Endothelial cell of umbilical vein (primary cell): ENCODE results near the gene SH3BP2. TPM values are rescaled to one million over a fixed set of nuclear protein-coding genes. Genes with fewer than 3 reads are reported as not detected.
A peak's percentile ranks its signal among the peaks of the same experiment; 100 is the strongest.

Experiments used
- BruUV-seq: library from RNA; stranded (reverse); fragments of 400-500 nt; replicated peaks from 2 replicates; lab custom pipeline; 2021; lab: Mats Ljungman, UMichigan
- CTCF ChIA-PET: fragments of 300-600, 350-600 bp; sonication (Branson Sonifier 250); formaldehyde crosslinking; loops from one replicate; lab custom pipeline; 2021; ENCODE audit warnings: antibody characterized with exemption, inconsistent platforms; lab: Charles Lee
- POLR2A ChIA-PET: fragments of 300-600, 350-600 bp; sonication (Branson Sonifier 250); formaldehyde crosslinking; loops from one replicate; lab custom pipeline; 2021; ENCODE audit warnings: antibody characterized with exemption, inconsistent platforms; lab: Charles Lee
- DNase-seq: peaks from one replicate; pipeline ENCODE4 v3.0.0-alpha.2; 2011; ENCODE audit warnings: low read depth, low spot score
- FAIRE-seq: peaks from 2 replicates; lab custom pipeline; 2011; peaks lifted over from hg19 to GRCh38; lab: Jason Lieb, UNC
- H2AFZ ChIP-seq: 2 replicates; pipeline ENCODE4 v1.6.0; 2012; ENCODE audit warnings: low read depth, low read length, control low read depth, inconsistent platforms
- H3K27ac ChIP-seq: 2 replicates; pipeline ENCODE4 v1.5.1; 2011; ENCODE audit warnings: low read depth, mild to moderate bottlenecking, control low read depth, low read length, moderate library complexity; ENCODE audit not compliant: insufficient read depth
- H3K27me3 ChIP-seq, 2 experiments: 2 replicates each; pipeline versions ENCODE4 v1.6.0 to v1.6.1; 2011; ENCODE audit warnings: low read length in 2 of 2, mixed read lengths in 1 of 2; ENCODE audit not compliant: control insufficient read depth in 2 of 2, insufficient read depth in 2 of 2
- H3K36me3 ChIP-seq, 2 experiments: 2 replicates in 1 of 2; 3 replicates in 1 of 2; pipeline ENCODE4 v1.5.1; 2011; ENCODE audit warnings: low read length in 2 of 2, mild to moderate bottlenecking in 1 of 2, moderate library complexity in 1 of 2; ENCODE audit not compliant: control insufficient read depth in 2 of 2, insufficient read depth in 2 of 2; ENCODE audit errors: extremely low read depth in 1 of 2
- H3K4me1 ChIP-seq: 3 replicates; pipeline ENCODE4 v1.5.1; 2011; ENCODE audit warnings: mild to moderate bottlenecking, low read length; ENCODE audit not compliant: control insufficient read depth, insufficient read depth; ENCODE audit errors: extremely low read depth
- H3K4me2 ChIP-seq: 2 replicates; pipeline ENCODE4 v1.6.1; 2011; ENCODE audit warnings: low read length, control low read depth, mixed read lengths; ENCODE audit not compliant: insufficient read depth
- H3K4me3 ChIP-seq, 3 experiments: fragments of 200-600 bp in 1 of 3; sonication (generic), shearing (Covaris generic) in 1 of 3; replicated peaks in 1 of 3; 2 replicates each; pipeline ENCODE4 v1.5.1; 2011 to 2016; ENCODE audit warnings: control low read depth in 3 of 3, low read length in 3 of 3, mild to moderate bottlenecking in 2 of 3, inconsistent platforms in 1 of 3, low read depth in 1 of 3, moderate library complexity in 1 of 3; ENCODE audit not compliant: insufficient read depth in 1 of 3
- H3K79me2 ChIP-seq: 2 replicates; pipeline ENCODE4 v1.6.0; 2012; ENCODE audit warnings: low read length, inconsistent platforms; ENCODE audit not compliant: control insufficient read depth, insufficient read depth
- H3K9ac ChIP-seq: replicated peaks from 2 replicates; pipeline ENCODE3; 2011; ENCODE audit warnings: low read length, control low read depth; ENCODE audit not compliant: insufficient read depth; ENCODE audit errors: extremely low read depth
- H3K9me1 ChIP-seq: replicated peaks from 3 replicates; pipeline ENCODE4 v1.6.0; 2011; ENCODE audit warnings: mild to moderate bottlenecking, low read length; ENCODE audit not compliant: control insufficient read depth, insufficient read depth; ENCODE audit errors: extremely low read depth
- H3K9me3 ChIP-seq: replicated peaks from 2 replicates; pipeline ENCODE4 v1.5.1; 2012; ENCODE audit warnings: low read length, inconsistent platforms; ENCODE audit not compliant: control insufficient read depth, insufficient read depth
- H4K20me1 ChIP-seq: replicated peaks from 2 replicates; pipeline ENCODE3; 2011; ENCODE audit warnings: mild to moderate bottlenecking, low read length; ENCODE audit not compliant: control insufficient read depth, insufficient read depth; ENCODE audit errors: extremely low read depth
- CTCF ChIP-seq, 2 donors: IDR thresholded peaks; 1 replicate in 1 of 2; 2 replicates in 1 of 2; pipeline ENCODE4 v1.5.1; 2011; ENCODE audit warnings: low read length in 2 of 2, mild to moderate bottlenecking in 2 of 2, moderate library complexity in 2 of 2, control low read depth in 1 of 2, inconsistent platforms in 1 of 2, low read depth in 1 of 2; ENCODE audit not compliant: insufficient read depth in 1 of 2; ENCODE audit errors: extremely low read depth in 1 of 2
- EZH2 ChIP-seq: IDR thresholded peaks from 2 replicates; pipeline ENCODE4 v1.6.1; 2012; ENCODE audit warnings: borderline replicate concordance, low read depth, mild to moderate bottlenecking, moderate library complexity, low read length, inconsistent platforms; ENCODE audit not compliant: severe bottlenecking
- FOS ChIP-seq: IDR thresholded peaks from 2 replicates; pipeline ENCODE4 v1.6.1; 2011; ENCODE audit warnings: mild to moderate bottlenecking, low read length, moderate library complexity, borderline replicate concordance; ENCODE audit not compliant: insufficient read depth
- GATA2 ChIP-seq: IDR thresholded peaks from 2 replicates; pipeline ENCODE4 v1.7.0; 2011; ENCODE audit warnings: low read depth, mild to moderate bottlenecking, moderate library complexity, mixed read lengths, low read length; ENCODE audit not compliant: insufficient read length, insufficient read depth
- JUN ChIP-seq: IDR thresholded peaks from 2 replicates; pipeline ENCODE4 v1.6.1; 2011; ENCODE audit warnings: borderline replicate concordance, low read depth; ENCODE audit not compliant: insufficient read length, insufficient read depth
- MAX ChIP-seq: IDR thresholded peaks from 2 replicates; pipeline ENCODE4 v1.6.1; 2011; ENCODE audit not compliant: insufficient read depth, insufficient read length
- MYC ChIP-seq: IDR thresholded peaks from one replicate; pipeline ENCODE4 v1.6.1; 2011; ENCODE audit warnings: mild to moderate bottlenecking, low read depth, low read length
- POLR2A ChIP-seq: IDR thresholded peaks from 2 replicates; pipeline ENCODE4 v1.6.1; 2012; ENCODE audit warnings: low read depth, mild to moderate bottlenecking, control low read depth, low read length
- POLR2AphosphoS5 ChIP-seq: IDR thresholded peaks from 2 replicates; pipeline ENCODE4 v1.6.1; 2012; ENCODE audit warnings: low read depth, mild to moderate bottlenecking, control low read depth, low read length, moderate library complexity; ENCODE audit not compliant: insufficient read depth
- dilution Hi-C: fragments of 300-500 bp; cut with MboI; formaldehyde crosslinking; loops from one replicate; pipeline ENCODE4 v1.15.0; 2019; ENCODE audit warnings: low sequenced_read_pairs; ENCODE audit not compliant: extremely low pct_ligation_motif_present
- intact Hi-C: fragments of 100-400 bp; cut with micrococcal nuclease; formaldehyde crosslinking; loops from one replicate; pipeline ENCODE4 v1.10.0; 2022
- polyA plus RNA-seq, 4 experiments: library from polyadenylated mRNA; depleted of rRNA in 3 of 4; stranded (reverse) in 3 of 4; unstranded in 1 of 4; fragments of >200 nt; gene quantifications; 2 replicates each; pipeline versions ENCODE4 v1.2.1 to v1.2.3, GENCODE V29; 2011 to 2012; ENCODE audit warnings: missing spikeins in 1 of 4
- total RNA-seq: library from RNA; stranded (reverse); gene quantifications from 2 replicates; pipeline ENCODE4 v1.2.3, GENCODE V29; 2021

Gene SH3BP2
- total and polyA plus RNA-seq, 2 donors (not counting 3 experiments of a cell fraction or from before 2014, with no cell fraction given), result 69.2 to 73.9 TPM

GRCh38 chr4:2846172-2846571 lies 53.3 kb downstream of the SH3BP2 start:
- Histone ChIP-seq H3K36me3 (no peaks in the 10 kb centered on the region), H3K79me2 (peaks cover 68% of the 10 kb centered on the region), H3K27ac (no peak overlapping the region), H3K9me3 (no peaks in the 10 kb centered on the region), H3K4me3 (no peak overlapping the region), H3K4me1 (peaks cover 19% of the 10 kb centered on the region), H3K27me3 (no peaks in the 10 kb centered on the region), H4K20me1 (peaks cover 11% of the 10 kb centered on the region), H3K4me2 (peak overlapping the region; percentile 65), H3K9me1 (no peaks in the 10 kb centered on the region), H3K9ac (no peak overlapping the region), H2AFZ (no peak overlapping the region)
- FAIRE-seq (no peak), DNase-seq (no peak)
- CTCF ChIA-PET, result no interaction called here
- POLR2A ChIA-PET, result no interaction called here
- dilution Hi-C loops (no loop called here), intact Hi-C loops (no loop called here)
- no TSS peak for BruUV-seq
- no peak for TF ChIP-seq JUN
- no peak for TF ChIP-seq EZH2
- no peak for TF ChIP-seq POLR2A
- TF ChIP-seq MAX, result no peak
- no peak for TF ChIP-seq POLR2AphosphoS5
- no peak for TF ChIP-seq FOS
- no peak for TF ChIP-seq GATA2
- TF ChIP-seq CTCF (IDR thresholded peaks at IDR 0.05; ENCODE audit: extremely low read depth in 1 of 2, insufficient read depth in 1 of 2, low read depth in 1 of 2, low read length in 2 of 2), result no peak
- TF ChIP-seq MYC, result no peak
